Endothelial cell of umbilical vein (primary cell): ENCODE data around the gene JPH2. TPM values are rescaled to one million over a fixed set of nuclear protein-coding genes. Genes with fewer than 3 reads are reported as not detected.

Experiments
- BruUV-seq: library from RNA; stranded (reverse); fragments of 400-500 nt; replicated peaks from 2 replicates; lab custom pipeline; 2021; lab: Mats Ljungman, UMichigan
- CTCF ChIA-PET: fragments of 300-600, 350-600 bp; sonication (Branson Sonifier 250); formaldehyde crosslinking; loops from one replicate; lab custom pipeline; 2021; ENCODE audit warnings: antibody characterized with exemption, inconsistent platforms; lab: Charles Lee
- POLR2A ChIA-PET: fragments of 300-600, 350-600 bp; sonication (Branson Sonifier 250); formaldehyde crosslinking; loops from one replicate; lab custom pipeline; 2021; ENCODE audit warnings: antibody characterized with exemption, inconsistent platforms; lab: Charles Lee
- DNase-seq: peaks from one replicate; pipeline ENCODE4 v3.0.0-alpha.2; 2011; ENCODE audit warnings: low read depth, low spot score
- FAIRE-seq: peaks from 2 replicates; lab custom pipeline; 2011; peaks lifted over from hg19 to GRCh38; lab: Jason Lieb, UNC
- H2AFZ ChIP-seq: 2 replicates; pipeline ENCODE4 v1.6.0; 2012; ENCODE audit warnings: low read depth, low read length, control low read depth, inconsistent platforms
- H3K27ac ChIP-seq: 2 replicates; pipeline ENCODE4 v1.5.1; 2011; ENCODE audit warnings: low read depth, mild to moderate bottlenecking, control low read depth, low read length, moderate library complexity; ENCODE audit not compliant: insufficient read depth
- H3K27me3 ChIP-seq, 2 experiments: 2 replicates each; pipeline versions ENCODE4 v1.6.0 to v1.6.1; 2011; ENCODE audit warnings: low read length in 2 of 2, mixed read lengths in 1 of 2; ENCODE audit not compliant: control insufficient read depth in 2 of 2, insufficient read depth in 2 of 2
- H3K36me3 ChIP-seq, 2 experiments: 2 replicates in 1 of 2; 3 replicates in 1 of 2; pipeline ENCODE4 v1.5.1; 2011; ENCODE audit warnings: low read length in 2 of 2, mild to moderate bottlenecking in 1 of 2, moderate library complexity in 1 of 2; ENCODE audit not compliant: control insufficient read depth in 2 of 2, insufficient read depth in 2 of 2; ENCODE audit errors: extremely low read depth in 1 of 2
- H3K4me1 ChIP-seq: 3 replicates; pipeline ENCODE4 v1.5.1; 2011; ENCODE audit warnings: mild to moderate bottlenecking, low read length; ENCODE audit not compliant: control insufficient read depth, insufficient read depth; ENCODE audit errors: extremely low read depth
- H3K4me2 ChIP-seq: 2 replicates; pipeline ENCODE4 v1.6.1; 2011; ENCODE audit warnings: low read length, control low read depth, mixed read lengths; ENCODE audit not compliant: insufficient read depth
- H3K4me3 ChIP-seq, 3 experiments: fragments of 200-600 bp in 1 of 3; sonication (generic), shearing (Covaris generic) in 1 of 3; replicated peaks in 1 of 3; 2 replicates each; pipeline ENCODE4 v1.5.1; 2011 to 2016; ENCODE audit warnings: control low read depth in 3 of 3, low read length in 3 of 3, mild to moderate bottlenecking in 2 of 3, inconsistent platforms in 1 of 3, low read depth in 1 of 3, moderate library complexity in 1 of 3; ENCODE audit not compliant: insufficient read depth in 1 of 3
- H3K79me2 ChIP-seq: 2 replicates; pipeline ENCODE4 v1.6.0; 2012; ENCODE audit warnings: low read length, inconsistent platforms; ENCODE audit not compliant: control insufficient read depth, insufficient read depth
- H3K9ac ChIP-seq: replicated peaks from 2 replicates; pipeline ENCODE3; 2011; ENCODE audit warnings: low read length, control low read depth; ENCODE audit not compliant: insufficient read depth; ENCODE audit errors: extremely low read depth
- H3K9me1 ChIP-seq: replicated peaks from 3 replicates; pipeline ENCODE4 v1.6.0; 2011; ENCODE audit warnings: mild to moderate bottlenecking, low read length; ENCODE audit not compliant: control insufficient read depth, insufficient read depth; ENCODE audit errors: extremely low read depth
- H3K9me3 ChIP-seq: replicated peaks from 2 replicates; pipeline ENCODE4 v1.5.1; 2012; ENCODE audit warnings: low read length, inconsistent platforms; ENCODE audit not compliant: control insufficient read depth, insufficient read depth
- H4K20me1 ChIP-seq: replicated peaks from 2 replicates; pipeline ENCODE3; 2011; ENCODE audit warnings: mild to moderate bottlenecking, low read length; ENCODE audit not compliant: control insufficient read depth, insufficient read depth; ENCODE audit errors: extremely low read depth
- CTCF ChIP-seq, 2 donors: IDR thresholded peaks; 1 replicate in 1 of 2; 2 replicates in 1 of 2; pipeline ENCODE4 v1.5.1; 2011; ENCODE audit warnings: low read length in 2 of 2, mild to moderate bottlenecking in 2 of 2, moderate library complexity in 2 of 2, control low read depth in 1 of 2, inconsistent platforms in 1 of 2, low read depth in 1 of 2; ENCODE audit not compliant: insufficient read depth in 1 of 2; ENCODE audit errors: extremely low read depth in 1 of 2
- EZH2 ChIP-seq: IDR thresholded peaks from 2 replicates; pipeline ENCODE4 v1.6.1; 2012; ENCODE audit warnings: borderline replicate concordance, low read depth, mild to moderate bottlenecking, moderate library complexity, low read length, inconsistent platforms; ENCODE audit not compliant: severe bottlenecking
- FOS ChIP-seq: IDR thresholded peaks from 2 replicates; pipeline ENCODE4 v1.6.1; 2011; ENCODE audit warnings: mild to moderate bottlenecking, low read length, moderate library complexity, borderline replicate concordance; ENCODE audit not compliant: insufficient read depth
- GATA2 ChIP-seq: IDR thresholded peaks from 2 replicates; pipeline ENCODE4 v1.7.0; 2011; ENCODE audit warnings: low read depth, mild to moderate bottlenecking, moderate library complexity, mixed read lengths, low read length; ENCODE audit not compliant: insufficient read length, insufficient read depth
- JUN ChIP-seq: IDR thresholded peaks from 2 replicates; pipeline ENCODE4 v1.6.1; 2011; ENCODE audit warnings: borderline replicate concordance, low read depth; ENCODE audit not compliant: insufficient read length, insufficient read depth
- MYC ChIP-seq: IDR thresholded peaks from one replicate; pipeline ENCODE4 v1.6.1; 2011; ENCODE audit warnings: mild to moderate bottlenecking, low read depth, low read length
- POLR2A ChIP-seq: IDR thresholded peaks from 2 replicates; pipeline ENCODE4 v1.6.1; 2012; ENCODE audit warnings: low read depth, mild to moderate bottlenecking, control low read depth, low read length
- POLR2AphosphoS5 ChIP-seq: IDR thresholded peaks from 2 replicates; pipeline ENCODE4 v1.6.1; 2012; ENCODE audit warnings: low read depth, mild to moderate bottlenecking, control low read depth, low read length, moderate library complexity; ENCODE audit not compliant: insufficient read depth
- dilution Hi-C: fragments of 300-500 bp; cut with MboI; formaldehyde crosslinking; loops from one replicate; pipeline ENCODE4 v1.15.0; 2019; ENCODE audit warnings: low sequenced_read_pairs; ENCODE audit not compliant: extremely low pct_ligation_motif_present
- intact Hi-C: fragments of 100-400 bp; cut with micrococcal nuclease; formaldehyde crosslinking; loops from one replicate; pipeline ENCODE4 v1.10.0; 2022
- polyA plus RNA-seq, 4 experiments: library from polyadenylated mRNA; depleted of rRNA in 3 of 4; stranded (reverse) in 3 of 4; unstranded in 1 of 4; fragments of >200 nt; gene quantifications; 2 replicates each; pipeline versions ENCODE4 v1.2.1 to v1.2.3, GENCODE V29; 2011 to 2012; ENCODE audit warnings: missing spikeins in 1 of 4
- total RNA-seq: library from RNA; stranded (reverse); gene quantifications from 2 replicates; pipeline ENCODE4 v1.2.3, GENCODE V29; 2021
- TF ChIP-seq, protein P1 (sequence below): IDR thresholded peaks from 2 replicates; pipeline ENCODE4 v1.6.1; 2011; ENCODE audit not compliant: insufficient read depth, insufficient read length

JPH2 gene
- total and polyA plus RNA-seq, 2 donors (not counting 3 experiments of a cell fraction or from before 2014, with no cell fraction given): not detected

DNA sequence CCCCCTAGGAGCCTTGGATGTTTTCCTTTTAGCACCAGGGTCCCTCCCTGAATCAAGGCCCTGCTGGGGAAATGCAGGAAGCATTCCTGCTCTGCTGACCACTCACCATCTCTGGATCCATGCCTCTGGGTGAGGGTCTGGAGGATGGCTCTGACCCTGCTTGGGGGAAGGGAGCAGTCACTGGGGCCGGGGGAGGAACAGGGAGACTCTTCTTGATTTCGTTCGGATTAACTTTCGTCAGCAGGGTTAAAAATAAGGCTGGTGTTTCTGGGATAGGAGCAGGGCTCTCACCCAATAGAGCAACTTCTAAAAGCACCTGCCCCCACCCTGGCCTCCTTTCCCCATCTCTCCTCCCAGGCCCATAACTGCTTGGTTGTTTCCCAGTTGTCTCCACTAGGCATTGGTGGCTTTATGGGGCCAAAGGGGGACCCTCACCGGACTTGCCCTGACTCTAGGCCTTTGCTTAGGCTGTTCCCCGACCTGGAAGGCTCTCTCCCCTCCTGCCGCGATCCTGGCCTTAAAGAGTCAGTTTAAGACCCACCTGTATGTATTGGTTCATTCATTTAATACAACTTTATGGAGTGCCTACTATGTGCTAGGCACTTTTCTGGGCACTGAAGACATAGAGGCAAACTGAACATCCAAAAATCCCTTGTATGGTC, 63.0 kb downstream of the JPH2 start:
- H3K79me2 ChIP-seq: no peaks in the 10 kb centered on the region
- no peaks in the 10 kb centered on the region for H3K9me3 ChIP-seq
- no peak for TF ChIP-seq POLR2A
- no peak for TF ChIP-seq JUN
- no peak for TF ChIP-seq POLR2AphosphoS5
- no peak for TF ChIP-seq FOS
- no peak for TF ChIP-seq EZH2
- TF ChIP-seq, protein P1, sequence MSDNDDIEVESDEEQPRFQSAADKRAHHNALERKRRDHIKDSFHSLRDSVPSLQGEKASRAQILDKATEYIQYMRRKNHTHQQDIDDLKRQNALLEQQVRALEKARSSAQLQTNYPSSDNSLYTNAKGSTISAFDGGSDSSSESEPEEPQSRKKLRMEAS: no peak
- no peak for TF ChIP-seq GATA2
- TF ChIP-seq MYC: no peak
- TF ChIP-seq CTCF (IDR thresholded peaks at IDR 0.05; ENCODE audit: extremely low read depth in 1 of 2, insufficient read depth in 1 of 2, low read depth in 1 of 2, low read length in 2 of 2): no peak
- peaks cover 0 to 9% of the 10 kb centered on the region in 2 experiments for H3K27me3 ChIP-seq
- intact Hi-C loops (no loop called here), dilution Hi-C loops (no loop called here)
- H4K20me1 ChIP-seq: no peaks in the 10 kb centered on the region
- no peaks in the 10 kb centered on the region for H3K9me1 ChIP-seq
- H3K36me3 ChIP-seq: no peaks in the 10 kb centered on the region
- BruUV-seq: no TSS peak
- no peak overlapping the region for H3K9ac ChIP-seq
- H3K27ac ChIP-seq: no peak overlapping the region
- no peak overlapping the region for H3K4me2 ChIP-seq
- FAIRE-seq: no peak
- CTCF ChIA-PET: interaction anchor here (0.8 to 1.4 kb wide), 2 partner anchors 8 to 66 kb away, joined by 3 to 8 read pairs; no protein-coding TSS in a partner anchor
- POLR2A ChIA-PET: no interaction called here
- no peak overlapping the region for H3K4me3 ChIP-seq
- no peak overlapping the region for H2AFZ ChIP-seq
- no peak for DNase-seq
- no peaks in the 10 kb centered on the region for H3K4me1 ChIP-seq
